Endodermal cell (in vitro differentiated cells): ENCODE measurements around the gene GREB1. TPM values are rescaled to one million over a fixed set of nuclear protein-coding genes. Genes with fewer than 3 reads are reported as not detected.

Experiments
- DNase-seq: peaks from one replicate; pipeline ENCODE4 v3.0.0-alpha.2; 2017
- H3K27ac ChIP-seq: 2 replicates; pipeline ENCODE4 v1.5.1; 2013; ENCODE audit warnings: mild to moderate bottlenecking, low read depth, low read length, moderate library complexity
- H3K27me3 ChIP-seq: 2 replicates; pipeline ENCODE4 v1.6.1; 2013; ENCODE audit warnings: mild to moderate bottlenecking, low read length, moderate library complexity; ENCODE audit not compliant: insufficient read depth, control insufficient read depth, poor library complexity, severe bottlenecking
- H3K36me3 ChIP-seq: 2 replicates; pipeline ENCODE4 v1.7.0; 2013; ENCODE audit warnings: mild to moderate bottlenecking, low read length, moderate library complexity; ENCODE audit not compliant: control insufficient read depth, insufficient read depth
- H3K4me1 ChIP-seq: one replicate; pipeline ENCODE4 v1.7.0; 2013; ENCODE audit warnings: low read length; ENCODE audit not compliant: control insufficient read depth, insufficient read depth
- H3K4me3 ChIP-seq: 2 replicates; pipeline ENCODE4 v1.5.1; 2013; ENCODE audit warnings: mild to moderate bottlenecking, low read length, moderate library complexity
- H3K9ac ChIP-seq: 2 replicates; pipeline ENCODE4 v1.6.1; 2013; ENCODE audit warnings: mild to moderate bottlenecking, low read length, moderate library complexity; ENCODE audit not compliant: poor library complexity, severe bottlenecking; ENCODE audit errors: extremely low read depth
- H3K9me3 ChIP-seq: 2 replicates; pipeline ENCODE4 v1.6.1; 2013; ENCODE audit warnings: mild to moderate bottlenecking, low read length, moderate library complexity; ENCODE audit not compliant: control insufficient read depth
- H3K27ac Mint-ChIP-seq: 2 replicates; pipeline ENCODE4 v1.8.0; 2020; ENCODE audit warnings: mixed read lengths
- H3K27me3 Mint-ChIP-seq: 2 replicates; pipeline ENCODE4 v1.8.0; 2021; ENCODE audit warnings: mild to moderate bottlenecking, mixed read lengths; ENCODE audit not compliant: insufficient read depth
- H3K36me3 Mint-ChIP-seq: 2 replicates; pipeline ENCODE4 v1.8.0; 2020; ENCODE audit warnings: low read depth, mixed read lengths
- H3K4me1 Mint-ChIP-seq: 2 replicates; pipeline ENCODE4 v1.8.0; 2020; ENCODE audit warnings: mixed read lengths
- H3K4me3 Mint-ChIP-seq: 2 replicates; pipeline ENCODE4 v1.8.0; 2020; ENCODE audit warnings: mild to moderate bottlenecking, moderate library complexity, mixed read lengths
- H3K9me3 Mint-ChIP-seq: 2 replicates; pipeline ENCODE4 v1.8.0; 2020; ENCODE audit warnings: mild to moderate bottlenecking, mixed read lengths
- CTCF ChIP-seq: fragments of 200-600 bp; sonication (generic); conservative IDR thresholded peaks from 2 replicates; pipeline ENCODE4 v1.5.0; 2021; ENCODE audit warnings: antibody characterized with exemption, mild to moderate bottlenecking
- WGBS, 2 experiments: methylation state at CpG; one replicate each; pipeline versions ENCODE4 v1.1.5 to v1.1.7; 2013; ENCODE audit warnings: missing lambda C conversion rate in 2 of 2, mixed read lengths in 1 of 2; ENCODE audit not compliant: insufficient coverage in 1 of 2, insufficient read length in 1 of 2; 5-methylcytosine and 5-hydroxymethylcytosine counted together
- total RNA-seq, 2 donors: library from RNA; stranded (reverse); fragmentation: NEBNext Ultra II Directional in 1 of 2; extraction: Animal tissue kit (Norgen Biotek cat#: 25700) in 1 of 2; gene quantifications; 2 replicates in 1 of 2; 3 replicates in 1 of 2; pipeline ENCODE4 v1.2.1, GENCODE V29; 2021

GREB1 gene
- total RNA-seq, 2 donors from 2014 or later = 86.4 to 106 TPM

- no peak overlapping the region for H3K9ac ChIP-seq
- Mint-ChIP-seq H3K36me3 (no peaks in the 10 kb centered on the region), H3K27me3 (peaks cover 46% of the 10 kb centered on the region), H3K4me3 (no peak overlapping the region), H3K27ac (no peak overlapping the region), H3K9me3 (no peaks in the 10 kb centered on the region), H3K4me1 (peaks cover 4% of the 10 kb centered on the region)
- no peaks in the 10 kb centered on the region for H3K9me3 ChIP-seq
- H3K36me3 ChIP-seq = no peaks in the 10 kb centered on the region
- no peak overlapping the region for H3K27ac ChIP-seq
- WGBS, 2 experiments = 90 to 100% methylated on average over 1 to 3 of the region's 3 CpGs
- DNase-seq = no peak
- H3K27me3 ChIP-seq = peaks cover 36% of the 10 kb centered on the region
- TF ChIP-seq CTCF = no peak
- H3K4me3 ChIP-seq = no peak overlapping the region
- H3K4me1 ChIP-seq = no peaks in the 10 kb centered on the region
These were observed 141.7 kb downstream of the GREB1 start for GRCh38 chr2:11675423-11676112.

- peak; percentile 36 for TF ChIP-seq CTCF
- H3K27ac ChIP-seq = no peak overlapping the region
- no peak overlapping the region for H3K9ac ChIP-seq
- DNase-seq = peak; percentile 51
- no peak overlapping the region for H3K4me3 ChIP-seq
- no peaks in the 10 kb centered on the region for H3K4me1 ChIP-seq
- peaks cover 25% of the 10 kb centered on the region for H3K27me3 ChIP-seq
- no peaks in the 10 kb centered on the region for H3K9me3 Mint-ChIP-seq
- H3K36me3 Mint-ChIP-seq = no peaks in the 10 kb centered on the region
- WGBS, 2 experiments = 77 to 82% methylated on average over 5 to 11 of the region's 11 CpGs
- no peaks in the 10 kb centered on the region for H3K36me3 ChIP-seq
- H3K4me3 Mint-ChIP-seq = no peak overlapping the region
- H3K27me3 Mint-ChIP-seq = peaks cover 37% of the 10 kb centered on the region
- H3K27ac Mint-ChIP-seq = no peak overlapping the region
- H3K4me1 Mint-ChIP-seq = peaks cover 5% of the 10 kb centered on the region
- no peaks in the 10 kb centered on the region for H3K9me3 ChIP-seq
These were observed 142.8 kb downstream of the GREB1 start for GRCh38 chr2:11676640-11677039.

GRCh38 chr2:11677136-11678055 is 143.6 kb downstream of the GREB1 start:
- Histone ChIP-seq H3K9me3 (no peaks in the 10 kb centered on the region), H3K9ac (no peak overlapping the region), H3K36me3 (no peaks in the 10 kb centered on the region), H3K4me3 (no peak overlapping the region), H3K4me1 (no peaks in the 10 kb centered on the region), H3K27me3 (peaks cover 21% of the 10 kb centered on the region), H3K27ac (no peak overlapping the region)
- H3K27ac Mint-ChIP-seq = no peak overlapping the region
- peaks cover 10% of the 10 kb centered on the region for H3K4me1 Mint-ChIP-seq
- no peaks in the 10 kb centered on the region for H3K36me3 Mint-ChIP-seq
- WGBS, 2 experiments = 75 to 78% methylated on average over 17 to 27 of the region's 27 CpGs
- no peak overlapping the region for H3K4me3 Mint-ChIP-seq
- no peaks in the 10 kb centered on the region for H3K9me3 Mint-ChIP-seq
- DNase-seq = peak; percentile 83
- no peak for TF ChIP-seq CTCF
- peaks cover 33% of the 10 kb centered on the region for H3K27me3 Mint-ChIP-seq
